ENCODE measurements around the gene ERF.

ERF gene

DNA sequence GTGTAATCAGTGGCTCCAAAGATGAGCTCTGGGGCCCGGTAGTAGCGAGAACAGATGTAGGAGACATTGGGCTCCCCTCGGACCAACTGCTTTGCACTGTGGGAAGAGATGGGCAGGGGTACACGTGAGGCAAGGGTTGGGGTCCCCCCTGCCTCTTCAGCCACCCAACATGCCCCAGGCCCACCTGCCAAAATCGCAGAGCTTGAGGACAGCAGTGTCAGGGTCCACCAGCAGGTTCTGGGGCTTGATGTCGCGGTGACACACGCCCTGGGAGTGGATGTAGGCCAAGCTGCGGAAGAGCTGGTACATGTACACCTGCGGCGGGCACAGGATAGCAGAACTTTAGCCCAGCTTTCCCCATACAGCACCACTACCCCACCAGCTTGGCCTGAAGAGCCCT is 20.6 kb downstream of the ERF start:
- ChIA-PET CTCF (no interaction called here), POLR2A (interaction anchor here (1.8 to 5.2 kb wide), 3 partner anchors 8 to 14 kb away, joined by 5 to 30 read pairs (median 18); partner anchors contain the start of gene ZNF526)
- TF ChIP-seq HDGF (IDR thresholded peaks at IDR 0.05; ENCODE audit: borderline replicate concordance): no peak
- no peak for TF ChIP-seq L3MBTL2 (conservative IDR thresholded peaks at IDR 0.05)
- TF ChIP-seq TARDBP (IDR thresholded peaks at IDR 0.05): no peak
- TF ChIP-seq NFRKB (IDR thresholded peaks at IDR 0.05): no peak
- no peak for TF ChIP-seq CTBP1 (IDR thresholded peaks at IDR 0.05; ENCODE audit: borderline replicate concordance)
- TF ChIP-seq FOXA1 (IDR thresholded peaks at IDR 0.05): no peak
- TF ChIP-seq SP1 (IDR thresholded peaks at IDR 0.05): no peak
- TF ChIP-seq ELF4 (IDR thresholded peaks at IDR 0.05): no peak
- TF ChIP-seq, protein P1, sequence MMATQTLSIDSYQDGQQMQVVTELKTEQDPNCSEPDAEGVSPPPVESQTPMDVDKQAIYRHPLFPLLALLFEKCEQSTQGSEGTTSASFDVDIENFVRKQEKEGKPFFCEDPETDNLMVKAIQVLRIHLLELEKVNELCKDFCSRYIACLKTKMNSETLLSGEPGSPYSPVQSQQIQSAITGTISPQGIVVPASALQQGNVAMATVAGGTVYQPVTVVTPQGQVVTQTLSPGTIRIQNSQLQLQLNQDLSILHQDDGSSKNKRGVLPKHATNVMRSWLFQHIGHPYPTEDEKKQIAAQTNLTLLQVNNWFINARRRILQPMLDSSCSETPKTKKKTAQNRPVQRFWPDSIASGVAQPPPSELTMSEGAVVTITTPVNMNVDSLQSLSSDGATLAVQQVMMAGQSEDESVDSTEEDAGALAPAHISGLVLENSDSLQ (IDR thresholded peaks at IDR 0.05): no peak
- no peak for TF ChIP-seq FOXM1 (IDR thresholded peaks at IDR 0.05; ENCODE audit: borderline replicate concordance)
- TF ChIP-seq LEF1 (IDR thresholded peaks at IDR 0.05; ENCODE audit: borderline replicate concordance): no peak
- TF ChIP-seq BHLHE40 (IDR thresholded peaks at IDR 0.05; ENCODE audit: borderline replicate concordance): no peak
- no peak for TF ChIP-seq ZNF384 (IDR thresholded peaks at IDR 0.05)
- no peak for TF ChIP-seq SUZ12 (IDR thresholded peaks at IDR 0.05)
- TF ChIP-seq FOXK2 (IDR thresholded peaks at IDR 0.05): no peak
- no peak for TF ChIP-seq ARNT (IDR thresholded peaks at IDR 0.05)
- no peak for DNase-seq (ENCODE audit: extremely low spot score)

DNA sequence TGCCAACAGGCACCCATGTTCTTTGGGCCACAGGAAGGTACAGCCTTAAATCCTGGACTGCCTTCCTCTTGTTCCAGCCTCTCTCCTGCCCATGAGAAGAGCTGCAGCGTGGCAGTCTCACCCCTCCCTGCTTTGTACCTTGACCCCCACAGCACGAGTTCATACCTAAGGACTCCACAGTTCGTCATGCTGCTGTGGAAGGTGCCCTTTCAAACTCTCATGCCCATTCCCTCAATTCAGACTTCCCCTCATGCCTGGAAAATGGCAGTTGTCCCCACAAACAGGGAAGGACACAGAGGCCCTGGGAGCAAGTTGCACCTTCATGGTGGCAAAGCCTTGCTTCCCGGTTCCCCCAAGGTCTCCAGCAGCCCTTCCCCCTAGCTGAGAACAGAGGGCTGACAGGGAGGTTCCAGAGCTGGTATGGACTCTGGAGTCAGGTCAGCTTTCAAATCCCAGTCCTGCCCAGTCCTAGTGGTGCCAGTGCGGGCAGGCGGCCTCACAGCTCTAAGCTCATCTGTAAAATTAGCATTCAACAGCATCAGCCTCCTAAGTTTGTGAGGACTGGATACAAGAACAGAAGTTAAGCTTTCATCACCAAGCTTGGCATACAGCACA is 21.1 kb downstream of the ERF start:
- TF ChIP-seq L3MBTL2 (conservative IDR thresholded peaks at IDR 0.05) (no peak), ZNF384 (IDR thresholded peaks at IDR 0.05) (no peak), SP1 (IDR thresholded peaks at IDR 0.05) (no peak), TARDBP (IDR thresholded peaks at IDR 0.05) (no peak), NFRKB (IDR thresholded peaks at IDR 0.05) (no peak), CTBP1 (IDR thresholded peaks at IDR 0.05; ENCODE audit: borderline replicate concordance) (no peak), FOXM1 (IDR thresholded peaks at IDR 0.05; ENCODE audit: borderline replicate concordance) (no peak)
- ChIA-PET CTCF (interaction anchor here (1.1 kb wide), 1 partner anchor 120 kb away, joined by 3 read pairs; no protein-coding TSS in a partner anchor), POLR2A (interaction anchor here (1.0 to 5.2 kb wide), 3 partner anchors 9 to 13 kb away, joined by 3 to 30 read pairs (median 18); partner anchors contain the start of gene ZNF526)
- no peak for DNase-seq (ENCODE audit: extremely low spot score)

DNA sequence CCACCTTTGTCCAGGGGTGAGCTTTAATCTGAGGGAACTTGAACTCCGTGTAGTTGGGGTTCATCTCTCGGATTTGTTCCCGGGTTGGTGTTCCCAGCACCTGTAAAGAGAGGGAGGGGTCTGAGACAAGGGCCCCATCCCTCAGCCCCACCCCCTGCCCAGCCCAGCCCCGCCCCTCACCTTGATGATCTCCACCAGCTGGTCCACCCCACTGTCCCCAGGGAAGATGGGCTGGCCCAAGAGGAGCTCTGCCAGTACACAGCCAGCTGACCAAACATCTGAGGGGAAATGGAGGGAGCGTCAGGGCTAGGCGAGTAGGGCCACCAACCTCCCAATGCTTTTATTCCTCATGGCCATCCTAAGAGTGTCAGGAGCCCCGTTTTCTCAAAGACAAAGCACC is 21.8 kb downstream of the ERF start:
- no peak for DNase-seq (ENCODE audit: extremely low spot score)
- POLR2A ChIA-PET: interaction anchor here (1.0 to 5.2 kb wide), 4 partner anchors 8 to 12 kb away, joined by 3 to 30 read pairs (median 12); partner anchors contain the start of genes GSK3A and ZNF526
- CTCF ChIA-PET: interaction anchor here (1.1 kb wide), 1 partner anchor 119 kb away, joined by 3 read pairs; no protein-coding TSS in a partner anchor
- TF ChIP-seq ELF4 (IDR thresholded peaks at IDR 0.05) (no peak), FOXA1 (IDR thresholded peaks at IDR 0.05) (no peak), TARDBP (IDR thresholded peaks at IDR 0.05) (no peak), ZNF384 (IDR thresholded peaks at IDR 0.05) (no peak), HDGF (IDR thresholded peaks at IDR 0.05; ENCODE audit: borderline replicate concordance) (no peak), L3MBTL2 (conservative IDR thresholded peaks at IDR 0.05) (no peak), SP1 (IDR thresholded peaks at IDR 0.05) (no peak), CTBP1 (IDR thresholded peaks at IDR 0.05; ENCODE audit: borderline replicate concordance) (no peak), SUZ12 (IDR thresholded peaks at IDR 0.05) (no peak), NFRKB (IDR thresholded peaks at IDR 0.05) (no peak), LEF1 (IDR thresholded peaks at IDR 0.05; ENCODE audit: borderline replicate concordance) (no peak)

DNA sequence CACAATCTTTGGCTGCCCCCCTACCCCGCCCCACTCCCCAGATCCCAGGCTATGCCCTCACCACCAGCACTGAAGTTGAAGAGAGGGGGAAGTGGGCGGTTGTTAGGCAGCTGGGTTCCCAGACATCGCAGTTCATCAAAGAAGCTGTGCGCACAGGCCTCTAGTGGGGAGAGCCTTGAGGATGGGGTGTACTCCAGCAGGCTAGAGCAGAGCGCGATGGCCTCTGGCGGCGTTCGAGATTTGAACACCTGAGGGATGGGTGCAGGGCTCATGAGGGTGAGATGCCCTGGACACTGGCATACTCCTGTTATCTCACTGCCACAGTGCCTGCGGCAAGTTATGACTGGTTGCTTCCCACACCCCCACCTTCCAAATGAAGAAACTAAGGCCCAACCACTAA is 22.5 kb downstream of the ERF start:
- ChIA-PET POLR2A (interaction anchor here (1.9 to 5.2 kb wide), 3 partner anchors 10 to 12 kb away, joined by 5 to 30 read pairs (median 18); partner anchors contain the start of genes GSK3A and ZNF526), CTCF (interaction anchor here (1.1 kb wide), 1 partner anchor 118 kb away, joined by 3 read pairs; no protein-coding TSS in a partner anchor)
- TF ChIP-seq SP1 (IDR thresholded peaks at IDR 0.05) (no peak), HDGF (IDR thresholded peaks at IDR 0.05; ENCODE audit: borderline replicate concordance) (no peak)

DNA sequence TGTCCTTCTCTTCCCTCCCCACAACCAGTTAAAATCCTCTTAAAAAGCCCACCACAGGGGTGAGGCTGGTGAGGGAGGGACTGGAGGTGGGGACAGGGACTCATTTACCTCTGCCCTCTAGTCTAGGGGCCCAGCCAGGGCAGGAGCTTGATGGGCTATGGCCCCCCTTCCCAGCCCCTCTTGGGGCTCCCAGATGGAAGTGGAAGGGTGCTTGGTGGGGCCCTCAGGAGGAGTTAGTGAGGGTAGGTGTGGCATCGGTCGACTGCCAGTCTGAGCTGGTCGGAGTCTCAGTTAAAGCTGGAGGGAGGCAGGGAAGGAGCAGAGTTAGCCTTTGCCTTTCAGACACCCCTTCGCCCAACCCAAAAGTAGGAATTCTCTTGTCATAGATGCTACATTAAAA is 24.4 kb downstream of the ERF start:
- ChIA-PET CTCF (no interaction called here), POLR2A (interaction anchor here (1.0 to 1.1 kb wide), 2 partner anchors 9 to 166 kb away, joined by 3 to 5 read pairs; no protein-coding TSS in a partner anchor)
- no peak for TF ChIP-seq L3MBTL2 (conservative IDR thresholded peaks at IDR 0.05)
- no peak for TF ChIP-seq NFRKB (IDR thresholded peaks at IDR 0.05)
- TF ChIP-seq HDGF (IDR thresholded peaks at IDR 0.05; ENCODE audit: borderline replicate concordance): no peak
- no peak for TF ChIP-seq SUZ12 (IDR thresholded peaks at IDR 0.05)
- TF ChIP-seq CTBP1 (IDR thresholded peaks at IDR 0.05; ENCODE audit: borderline replicate concordance): no peak
- no peak for TF ChIP-seq TARDBP (IDR thresholded peaks at IDR 0.05)
- no peak for TF ChIP-seq ZNF384 (IDR thresholded peaks at IDR 0.05)
- no peak for TF ChIP-seq FOXM1 (IDR thresholded peaks at IDR 0.05; ENCODE audit: borderline replicate concordance)
- TF ChIP-seq ELF4 (IDR thresholded peaks at IDR 0.05): no peak
- TF ChIP-seq SP1 (IDR thresholded peaks at IDR 0.05): no peak
- TF ChIP-seq FOXK2 (IDR thresholded peaks at IDR 0.05): no peak
- TF ChIP-seq ARNT (IDR thresholded peaks at IDR 0.05): no peak
- TF ChIP-seq, protein P1 (IDR thresholded peaks at IDR 0.05): no peak
- no peak for TF ChIP-seq BHLHE40 (IDR thresholded peaks at IDR 0.05; ENCODE audit: borderline replicate concordance)
- TF ChIP-seq FOXA1 (IDR thresholded peaks at IDR 0.05): no peak

More for the DNA sequence above, 22.5 kb downstream of the ERF start:
- DNase-seq (ENCODE audit: extremely low spot score): no peak

DNA sequence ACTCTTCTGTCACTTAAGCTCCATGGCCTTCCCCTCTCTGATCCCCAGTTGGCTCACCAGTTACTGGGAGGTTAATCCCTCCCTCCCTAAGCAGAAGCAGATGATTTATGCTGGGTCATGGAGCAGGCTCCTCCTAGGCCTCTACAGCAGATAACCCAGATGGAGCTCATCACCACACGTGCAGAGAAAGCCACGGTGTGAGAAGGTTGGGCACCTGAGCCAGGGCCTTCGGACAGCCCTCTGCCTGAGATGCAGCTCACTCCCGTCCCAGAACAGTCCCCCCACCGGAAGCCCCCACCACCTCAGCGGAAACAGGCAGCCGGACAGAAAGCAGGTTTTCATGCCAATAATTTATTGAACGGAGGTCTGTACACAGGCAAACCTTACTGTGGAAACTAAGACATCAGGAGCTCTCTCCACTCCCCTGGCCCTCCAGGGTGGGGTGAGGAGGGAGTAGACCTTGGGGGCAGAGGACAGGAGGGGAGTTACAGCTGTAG is 25.0 kb downstream of the ERF start:
- TF ChIP-seq LEF1 (IDR thresholded peaks at IDR 0.05; ENCODE audit: borderline replicate concordance) (no peak), ARNT (IDR thresholded peaks at IDR 0.05) (no peak), CTBP1 (IDR thresholded peaks at IDR 0.05; ENCODE audit: borderline replicate concordance) (no peak), ZNF384 (IDR thresholded peaks at IDR 0.05) (no peak), SP1 (IDR thresholded peaks at IDR 0.05) (no peak), L3MBTL2 (conservative IDR thresholded peaks at IDR 0.05) (no peak), HDGF (IDR thresholded peaks at IDR 0.05; ENCODE audit: borderline replicate concordance) (no peak), FOXK2 (IDR thresholded peaks at IDR 0.05) (no peak), ELF4 (IDR thresholded peaks at IDR 0.05) (no peak), NFRKB (IDR thresholded peaks at IDR 0.05) (no peak), FOXM1 (IDR thresholded peaks at IDR 0.05; ENCODE audit: borderline replicate concordance) (no peak), TARDBP (IDR thresholded peaks at IDR 0.05) (no peak)
- no peak for DNase-seq (ENCODE audit: extremely low spot score)
- CTCF ChIA-PET: no interaction called here
- POLR2A ChIA-PET: interaction anchor here (1.0 to 1.1 kb wide), 4 partner anchors 10 to 195 kb away, joined by 3 to 6 read pairs (median 4); partner anchors contain the start of gene GSK3A

More for the DNA sequence above, 24.4 kb downstream of the ERF start:
- no peak for DNase-seq (ENCODE audit: extremely low spot score)
